Left ventricle myocardium superior (tissue), 1 donor: ENCODE measurements around the gene SLC12A8. TPM values are rescaled to one million over a fixed set of nuclear protein-coding genes. Genes with fewer than 3 reads are reported as not detected.

Source experiments
- microRNA-seq: library from miRNA; unstranded; fragments of <30 nt; microRNA quantifications from one replicate; pipeline ENCODE4 v1.2.0, GENCODE V29; 2020; ENCODE audit warnings: borderline number of aligned reads
- total RNA-seq: library from RNA; stranded (reverse); fragmentation: NEBNext Ultra II Directional; extraction: Animal tissue kit (Norgen Biotek cat#: 25700); gene quantifications from one replicate; pipeline ENCODE4 v1.2.1, GENCODE V29; 2021
- donor health status: DM: no; HTN: yes; CAD: no; lungs with severe emphysema.

Gene SLC12A8
- total RNA-seq, 1 donor from 2014 or later, result 0.52 TPM

Small RNAs within 50 kb of the gene (microRNA-seq; reads per million reads assigned to microRNA genes)
- not detected for gene MIR5092

Other genes with a start within 250 kb of the SLC12A8 start
- gene HEG1, start 156.8 kb downstream of the SLC12A8 start, total RNA-seq, result 102 TPM
- 51.7 TPM for gene ZNF148, start 162.6 kb upstream of the SLC12A8 start, total RNA-seq